Mesenchymal stem cell (in vitro differentiated cells and primary cell): ENCODE data around the gene RAB18.

Experiments
- DNase-seq: peaks from one replicate; pipeline ENCODE4 v3.0.0-alpha.2; 2013
- H2AFZ ChIP-seq: one replicate; pipeline ENCODE4 v1.6.1; 2013; ENCODE audit warnings: low read depth, mild to moderate bottlenecking, control low read depth, inconsistent platforms, low read length, moderate library complexity
- H2AK5ac ChIP-seq: 2 replicates; pipeline ENCODE4 v1.6.1; 2013; ENCODE audit warnings: low read length, moderate library complexity, mild to moderate bottlenecking, inconsistent platforms; ENCODE audit not compliant: severe bottlenecking
- H2BK120ac ChIP-seq: one replicate; pipeline ENCODE4 v1.6.1; 2013; ENCODE audit warnings: low read depth, mild to moderate bottlenecking, inconsistent platforms, low read length, moderate library complexity
- H2BK12ac ChIP-seq, 2 experiments: one replicate each; pipeline ENCODE4 v1.6.1; 2013; ENCODE audit warnings: inconsistent platforms in 2 of 2, low read length in 2 of 2, mild to moderate bottlenecking in 2 of 2, moderate library complexity in 2 of 2, control low read depth in 1 of 2
- H2BK15ac ChIP-seq: one replicate; pipeline ENCODE4 v1.6.1; 2013; ENCODE audit warnings: mild to moderate bottlenecking, low read depth, inconsistent platforms; ENCODE audit not compliant: poor library complexity, severe bottlenecking
- H2BK5ac ChIP-seq: 2 replicates; pipeline ENCODE4 v1.6.1; 2013; ENCODE audit warnings: low read depth, mild to moderate bottlenecking, low read length, control low read depth, inconsistent platforms; ENCODE audit not compliant: poor library complexity, severe bottlenecking
- H3K14ac ChIP-seq, 2 experiments: one replicate each; pipeline ENCODE4 v1.6.1; 2013; ENCODE audit warnings: inconsistent platforms in 2 of 2, low read length in 2 of 2, control low read depth in 1 of 2, mild to moderate bottlenecking in 1 of 2, moderate library complexity in 1 of 2
- H3K18ac ChIP-seq, 2 experiments: one replicate each; pipeline ENCODE4 v1.6.1; 2013; ENCODE audit warnings: inconsistent platforms in 2 of 2, low read length in 2 of 2, control low read depth in 1 of 2, low read depth in 1 of 2, mild to moderate bottlenecking in 1 of 2
- H3K23ac ChIP-seq, 2 experiments: one replicate each; pipeline ENCODE4 v1.6.1; 2013; ENCODE audit warnings: inconsistent platforms in 2 of 2, low read length in 2 of 2, mild to moderate bottlenecking in 2 of 2, moderate library complexity in 2 of 2, control low read depth in 1 of 2
- H3K27ac ChIP-seq: 2 replicates; pipeline ENCODE4 v1.5.1; 2013; ENCODE audit warnings: mild to moderate bottlenecking, moderate library complexity, low read length, control low read depth, inconsistent platforms; ENCODE audit not compliant: poor library complexity, severe bottlenecking
- H3K27me3 ChIP-seq, 2 experiments: 2 replicates each; pipeline versions ENCODE4 v1.6.1 to v1.7.0; 2013; ENCODE audit warnings: low read length in 2 of 2, mild to moderate bottlenecking in 2 of 2, moderate library complexity in 2 of 2, control low read depth in 1 of 2, inconsistent platforms in 1 of 2; ENCODE audit not compliant: control insufficient read depth in 1 of 2, insufficient read depth in 1 of 2
- H3K36me3 ChIP-seq, 2 experiments: 2 replicates each; pipeline versions ENCODE4 v1.6.1 to v1.7.0; 2013; ENCODE audit warnings: low read length in 2 of 2, control low read depth in 1 of 2, inconsistent platforms in 1 of 2, low read depth in 1 of 2, mild to moderate bottlenecking in 1 of 2; ENCODE audit not compliant: insufficient read depth in 2 of 2, control insufficient read depth in 1 of 2
- H3K4ac ChIP-seq, 2 experiments: one replicate each; pipeline ENCODE4 v1.6.1; 2013; ENCODE audit warnings: inconsistent platforms in 2 of 2, low read length in 2 of 2, mild to moderate bottlenecking in 2 of 2, moderate library complexity in 2 of 2, control low read depth in 1 of 2, low read depth in 1 of 2
- H3K4me1 ChIP-seq: 2 replicates; pipeline ENCODE4 v1.6.1; 2013; ENCODE audit warnings: low read depth, low read length, control low read depth; ENCODE audit not compliant: control insufficient read depth, insufficient read depth
- H3K4me2 ChIP-seq: 2 replicates; pipeline ENCODE4 v1.6.1; 2013; ENCODE audit warnings: low read length, mild to moderate bottlenecking, inconsistent platforms; ENCODE audit not compliant: poor library complexity, severe bottlenecking
- H3K4me3 ChIP-seq, 2 experiments: 2 replicates each; pipeline versions ENCODE4 v1.5.1 to v1.7.0; 2013; ENCODE audit warnings: low read length in 2 of 2, mild to moderate bottlenecking in 2 of 2, control low read depth in 1 of 2, low read depth in 1 of 2; ENCODE audit not compliant: insufficient read depth in 1 of 2
- H3K79me1 ChIP-seq: replicated peaks from 2 replicates; pipeline ENCODE4 v1.6.1; 2013; ENCODE audit warnings: mild to moderate bottlenecking, control low read depth, low read length, inconsistent platforms; ENCODE audit not compliant: poor library complexity, severe bottlenecking
- H3K9ac ChIP-seq: 2 replicates; pipeline ENCODE4 v1.7.0; 2013; ENCODE audit warnings: mild to moderate bottlenecking, low read length, moderate library complexity
- H3K9me3 ChIP-seq: 2 replicates; pipeline ENCODE4 v1.7.0; 2013; ENCODE audit warnings: mild to moderate bottlenecking, low read length; ENCODE audit not compliant: control insufficient read depth
- H4K8ac ChIP-seq: one replicate; pipeline ENCODE4 v1.6.1; 2013; ENCODE audit warnings: inconsistent platforms, mild to moderate bottlenecking, low read length, moderate library complexity
- H4K91ac ChIP-seq: one replicate; pipeline ENCODE4 v1.6.1; 2013; ENCODE audit warnings: mild to moderate bottlenecking, low read length, inconsistent platforms
- WGBS: methylation state at CpG from one replicate; pipeline ENCODE4 v1.1.7; 2013; ENCODE audit warnings: mixed read lengths; 5-methylcytosine and 5-hydroxymethylcytosine counted together

Gene RAB18

GRCh38 chr10:27482984-27483956 lies 20.8 kb upstream of the RAB18 start:
- no peak overlapping the region for H2AFZ ChIP-seq
- H3K18ac ChIP-seq, result no peak overlapping the region
- WGBS, result 85% methylated on average over 8 of the region's 10 CpGs
- H2BK12ac ChIP-seq, result no peak overlapping the region
- H3K14ac ChIP-seq, result no peak overlapping the region
- no peak overlapping the region for H2AK5ac ChIP-seq
- no peak overlapping the region for H3K4me3 ChIP-seq
- H3K4ac ChIP-seq, result no peak overlapping the region
- H3K23ac ChIP-seq, result no peak overlapping the region
- H3K79me1 ChIP-seq, result no peaks in the 10 kb centered on the region
- H3K36me3 ChIP-seq, result no peaks in the 10 kb centered on the region
- no peak overlapping the region for H2BK5ac ChIP-seq
- no peak for DNase-seq
- no peak overlapping the region for H2BK15ac ChIP-seq
- H3K27ac ChIP-seq, result no peak overlapping the region
- H3K4me2 ChIP-seq, result no peak overlapping the region
- no peaks in the 10 kb centered on the region for H3K4me1 ChIP-seq
- H3K9ac ChIP-seq, result peak overlapping the region; percentile 47
- H4K8ac ChIP-seq, result no peak overlapping the region
- H3K9me3 ChIP-seq, result no peaks in the 10 kb centered on the region
- no peak overlapping the region for H2BK120ac ChIP-seq
- H4K91ac ChIP-seq, result no peak overlapping the region
- peaks cover 10 to 17% of the 10 kb centered on the region in 2 experiments for H3K27me3 ChIP-seq

- no peak overlapping the region for H3K4ac ChIP-seq
- H3K27ac ChIP-seq, result no peak overlapping the region
- H3K4me1 ChIP-seq, result no peaks in the 10 kb centered on the region
- no peak for DNase-seq
- no peak overlapping the region for H2BK15ac ChIP-seq
- H2AFZ ChIP-seq, result no peak overlapping the region
- no peak overlapping the region for H3K9ac ChIP-seq
- no peak overlapping the region for H2BK12ac ChIP-seq
- no peak overlapping the region for H4K91ac ChIP-seq
- H2BK120ac ChIP-seq, result no peak overlapping the region
- no peak overlapping the region for H3K23ac ChIP-seq
- no peak overlapping the region for H2AK5ac ChIP-seq
- no peak overlapping the region for H3K4me3 ChIP-seq
- no peaks in the 10 kb centered on the region for H3K36me3 ChIP-seq
- H3K18ac ChIP-seq, result no peak overlapping the region
- H2BK5ac ChIP-seq, result no peak overlapping the region
- no peaks in the 10 kb centered on the region for H3K79me1 ChIP-seq
- 29% methylated on average over 1 of the region's 2 CpGs for WGBS
- no peaks in the 10 kb centered on the region for H3K9me3 ChIP-seq
- peaks cover 12 to 21% of the 10 kb centered on the region in 2 experiments for H3K27me3 ChIP-seq
- H3K4me2 ChIP-seq, result no peak overlapping the region
- H3K14ac ChIP-seq, result no peak overlapping the region
- no peak overlapping the region for H4K8ac ChIP-seq
Observed at GRCh38 chr10:27485368-27485767, 18.7 kb upstream of the RAB18 start.

- no peak overlapping the region for H2AK5ac ChIP-seq
- no peak overlapping the region for H2AFZ ChIP-seq
- WGBS, result 31% methylated on average over 2 of the region's 2 CpGs
- H3K9ac ChIP-seq, result no peak overlapping the region
- no peak overlapping the region for H4K91ac ChIP-seq
- no peak overlapping the region for H4K8ac ChIP-seq
- H3K18ac ChIP-seq, result no peak overlapping the region
- H2BK120ac ChIP-seq, result no peak overlapping the region
- H3K23ac ChIP-seq, result no peak overlapping the region
- no peak overlapping the region for H2BK12ac ChIP-seq
- no peak overlapping the region for H2BK5ac ChIP-seq
- no peaks in the 10 kb centered on the region for H3K36me3 ChIP-seq
- H2BK15ac ChIP-seq, result no peak overlapping the region
- H3K79me1 ChIP-seq, result no peaks in the 10 kb centered on the region
- H3K4me1 ChIP-seq, result no peaks in the 10 kb centered on the region
- no peak overlapping the region for H3K14ac ChIP-seq
- peaks cover 5% of the 10 kb centered on the region for H3K9me3 ChIP-seq
- no peak overlapping the region for H3K4me2 ChIP-seq
- H3K4me3 ChIP-seq, result no peak overlapping the region
- H3K27me3 ChIP-seq, result peaks cover 12 to 24% of the 10 kb centered on the region in 2 experiments
- DNase-seq, result no peak
- H3K4ac ChIP-seq, result no peak overlapping the region
- no peak overlapping the region for H3K27ac ChIP-seq
Observed at GRCh38 chr10:27485986-27486385, 18.1 kb upstream of the RAB18 start.

- H3K18ac ChIP-seq, result no peak overlapping the region
- no peak overlapping the region for H2BK15ac ChIP-seq
- no peaks in the 10 kb centered on the region for H3K36me3 ChIP-seq
- no peak overlapping the region for H2AFZ ChIP-seq
- H3K4me3 ChIP-seq, result no peak overlapping the region
- no peaks in the 10 kb centered on the region for H3K79me1 ChIP-seq
- H3K4me1 ChIP-seq, result no peaks in the 10 kb centered on the region
- peaks cover 12 to 16% of the 10 kb centered on the region in 2 experiments for H3K27me3 ChIP-seq
- H4K91ac ChIP-seq, result no peak overlapping the region
- no peak overlapping the region for H2BK5ac ChIP-seq
- no peak overlapping the region for H3K4me2 ChIP-seq
- no peak overlapping the region for H2BK120ac ChIP-seq
- H3K14ac ChIP-seq, result no peak overlapping the region
- no peak overlapping the region for H4K8ac ChIP-seq
- H2BK12ac ChIP-seq, result no peak overlapping the region
- no peak for DNase-seq
- no peak overlapping the region for H3K4ac ChIP-seq
- H3K27ac ChIP-seq, result no peak overlapping the region
- H2AK5ac ChIP-seq, result no peak overlapping the region
- H3K23ac ChIP-seq, result no peak overlapping the region
- H3K9me3 ChIP-seq, result peaks cover 12% of the 10 kb centered on the region
- no peak overlapping the region for H3K9ac ChIP-seq
- WGBS, result 86% methylated on average over 1 of the region's 1 CpG
Observed at GRCh38 chr10:27490807-27491206, 13.3 kb upstream of the RAB18 start.
